GM18861 (cell line): ENCODE data around the gene VTCN1.
"Not testable (repeated sequence)": the region's sequence is repeated elsewhere in the genome, so short reads cannot be mapped to it uniquely, and the experiment has no call there.

Experiments used
- ATAC-seq: cut with Tn5 transposase; IDR thresholded peaks from one replicate; pipeline ENCODE4 v1.9.1; 2021; ENCODE audit not compliant: unreplicated experiment

Gene VTCN1

GRCh38 chr1:117101858-117102257, 108.9 kb downstream of the VTCN1 start:
- ATAC-seq = not testable (repeated sequence)

GRCh38 chr1:117101334-117101733, 109.4 kb downstream of the VTCN1 start:
- no peak for ATAC-seq

GRCh38 chr1:117098287-117098890, 112.3 kb downstream of the VTCN1 start:
- no peak for ATAC-seq

- ATAC-seq = no peak
These were observed 113.3 kb downstream of the VTCN1 start for GRCh38 chr1:117097443-117097842.

DNA sequence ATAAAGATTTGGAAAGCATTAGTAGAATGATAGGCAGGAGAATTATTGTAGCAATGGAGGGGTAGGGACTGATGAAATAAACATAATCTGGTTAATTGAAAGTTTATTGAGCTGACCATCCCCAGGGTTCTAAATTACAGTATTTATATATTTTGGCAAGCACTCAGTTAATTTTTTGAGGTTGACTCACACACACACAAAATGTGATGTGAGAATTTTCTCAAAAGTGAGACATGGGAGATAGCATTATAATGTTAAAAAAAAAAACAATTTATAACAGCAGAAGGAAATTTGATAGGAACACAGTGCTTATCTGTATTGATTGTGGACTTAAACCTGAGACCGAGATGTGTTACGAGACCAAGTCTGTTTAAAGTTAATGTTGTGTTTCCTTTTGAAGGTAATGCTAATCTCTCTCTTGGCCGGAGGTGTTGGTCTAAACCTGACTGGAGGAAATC, 113.7 kb downstream of the VTCN1 start:
- no peak for ATAC-seq

GRCh38 chr1:117094841-117095604, 115.7 kb downstream of the VTCN1 start:
- no peak for ATAC-seq

DNA sequence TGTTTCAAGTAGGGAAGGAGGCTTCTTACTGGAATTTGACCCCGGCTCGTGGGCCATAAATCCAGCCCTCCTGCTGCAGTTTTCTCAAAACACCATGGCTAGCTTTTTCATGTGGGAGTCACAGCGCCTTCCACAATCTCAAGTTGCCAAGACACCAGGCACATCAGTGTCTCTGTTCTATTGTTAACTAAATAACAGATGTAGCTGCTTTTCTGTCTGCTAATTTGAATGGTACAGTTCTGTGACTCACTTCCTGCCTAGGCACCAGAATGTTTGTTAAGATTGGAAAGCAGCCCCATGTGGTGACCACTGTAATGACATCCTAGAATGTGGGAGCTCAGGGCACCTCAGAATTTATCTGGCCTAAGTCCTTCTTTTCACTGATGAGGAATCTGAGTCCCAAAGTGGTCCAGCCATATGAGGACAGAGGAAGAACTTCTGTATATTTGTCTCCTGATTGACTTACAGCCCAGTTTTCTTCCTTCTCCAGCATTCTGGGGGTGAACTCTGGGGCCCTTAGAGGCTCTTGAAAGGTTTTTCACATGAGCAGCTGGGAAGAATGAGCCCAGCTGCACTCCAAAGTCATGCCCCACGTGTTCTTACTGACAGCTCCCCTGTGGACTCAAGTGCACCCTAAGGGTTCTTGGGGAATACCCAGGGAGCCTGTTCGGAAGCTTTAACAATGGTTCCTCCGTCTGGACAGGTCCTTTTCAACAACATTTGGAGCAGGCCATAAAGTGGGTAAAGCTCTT, 116.7 kb downstream of the VTCN1 start:
- ATAC-seq = peak; percentile 89
